Prostate gland (tissue), 2 donors: ENCODE results near the gene SYNE1.

Experiments used
- CTCF ChIP-seq, 4 experiments: fragments of 200-600 bp in 2 of 4; fragments of 450-650 bp in 2 of 4; sonication (generic) in 2 of 4; IDR thresholded peaks; 1 replicate in 3 of 4; 2 replicates in 1 of 4; pipeline ENCODE4 v1.5.1; 2016 to 2019; ENCODE audit warnings: antibody characterized with exemption in 4 of 4, mild to moderate bottlenecking in 2 of 4, moderate library complexity in 2 of 4
- POLR2A ChIP-seq: fragments of 450-650 bp; IDR thresholded peaks from one replicate; pipeline ENCODE4 v1.6.1; 2016; ENCODE audit warnings: antibody characterized with exemption, mild to moderate bottlenecking

GRCh38 chr6:152170702-152171667, 466.2 kb downstream of the SYNE1 start:
- no peak for TF ChIP-seq CTCF (IDR thresholded peaks at IDR 0.05)
- TF ChIP-seq POLR2A = no peak
